GM10266 (cell line): Measurements from ENCODE around the gene SPTBN1.

Experiments
- DNase-seq: peaks from one replicate; pipeline ENCODE4 v3.0.0; 2012; ENCODE audit errors: extremely low spot score
- CTCF ChIP-seq: IDR thresholded peaks from 2 replicates; pipeline ENCODE4 v1.5.1; 2012; ENCODE audit warnings: mild to moderate bottlenecking, low read depth; ENCODE audit not compliant: control insufficient read depth, insufficient read depth; ENCODE audit errors: missing control alignments

The SPTBN1 gene

GRCh38 chr2:54565551-54565950, 109.4 kb downstream of the SPTBN1 start:
- no peak for DNase-seq
- no peak for TF ChIP-seq CTCF

- DNase-seq = no peak
- no peak for TF ChIP-seq CTCF
Measured at GRCh38 chr2:54566896-54567295, 110.8 kb downstream of the SPTBN1 start.

GRCh38 chr2:54568876-54569321, 112.8 kb downstream of the SPTBN1 start:
- DNase-seq = no peak
- TF ChIP-seq CTCF = no peak

GRCh38 chr2:54569745-54570301, 113.7 kb downstream of the SPTBN1 start:
- no peak for DNase-seq
- TF ChIP-seq CTCF = no peak

GRCh38 chr2:54570321-54570855, 114.3 kb downstream of the SPTBN1 start:
- no peak for TF ChIP-seq CTCF
- no peak for DNase-seq

GRCh38 chr2:54570925-54571694, 115.0 kb downstream of the SPTBN1 start:
- TF ChIP-seq CTCF = no peak
- DNase-seq = peak; percentile 60

GRCh38 chr2:54572262-54572635, 116.1 kb downstream of the SPTBN1 start:
- DNase-seq = no peak
- TF ChIP-seq CTCF = no peak
